Osteoblast (primary cell): ENCODE data around the gene B4GALNT3. TPM values are rescaled to one million over a fixed set of nuclear protein-coding genes. Genes with fewer than 3 reads are reported as not detected.

ENCODE experiments used
- DNase-seq: peaks from one replicate; pipeline ENCODE4 v3.0.0; 2011; ENCODE audit warnings: low spot score, mixed read lengths; ENCODE audit not compliant: insufficient read length; ENCODE audit errors: missing footprints
- H2AFZ ChIP-seq: 2 replicates; pipeline ENCODE4 v1.6.0; 2011; ENCODE audit warnings: mild to moderate bottlenecking, low read length
- H3K27ac ChIP-seq: 2 replicates; pipeline ENCODE4 v1.5.1; 2011; ENCODE audit warnings: mild to moderate bottlenecking, low read depth, low read length, moderate library complexity
- H3K27me3 ChIP-seq: 2 replicates; pipeline ENCODE4 v1.6.0; 2012; ENCODE audit warnings: mild to moderate bottlenecking, control low read depth, inconsistent platforms, low read length, moderate library complexity; ENCODE audit not compliant: insufficient read depth
- H3K36me3 ChIP-seq: 2 replicates; pipeline ENCODE4 v1.5.1; 2011; ENCODE audit warnings: mild to moderate bottlenecking, low read length, control low read depth, moderate library complexity; ENCODE audit not compliant: insufficient read depth
- H3K4me1 ChIP-seq: 2 replicates; pipeline ENCODE4 v1.5.1; 2011; ENCODE audit warnings: mild to moderate bottlenecking, low read length, control low read depth, moderate library complexity; ENCODE audit not compliant: insufficient read depth
- H3K4me2 ChIP-seq: 2 replicates; pipeline ENCODE4 v1.6.0; 2011; ENCODE audit warnings: mild to moderate bottlenecking, low read length; ENCODE audit not compliant: insufficient read depth
- H3K4me3 ChIP-seq: fragments of 200-600 bp; sonication (generic); 3 replicates; pipeline ENCODE4 v1.5.1; 2012; ENCODE audit warnings: mild to moderate bottlenecking, low read length, inconsistent platforms; ENCODE audit not compliant: insufficient read depth
- H3K79me2 ChIP-seq: 2 replicates; pipeline ENCODE4 v1.6.0; 2012; ENCODE audit warnings: mild to moderate bottlenecking, low read length, control low read depth, inconsistent platforms; ENCODE audit not compliant: insufficient read depth
- H3K9me3 ChIP-seq: 2 replicates; pipeline ENCODE4 v1.5.1; 2011; ENCODE audit warnings: low read depth, low read length, control low read depth
- H4K20me1 ChIP-seq: 2 replicates; pipeline ENCODE4 v1.6.0; 2012; ENCODE audit warnings: mild to moderate bottlenecking, low read length, control low read depth; ENCODE audit not compliant: insufficient read depth
- small RNA-seq: library from RNA; depleted of rRNA; stranded (forward); fragments of <200 nt; gene quantifications from one replicate; pipeline ENCODE3, GENCODE V24; 2012
- total RNA-seq: library from RNA; depleted of rRNA; stranded (reverse); fragments of >200 nt; gene quantifications from 2 replicates; pipeline ENCODE4 v1.2.3, GENCODE V29; 2012
- TF ChIP-seq, protein P1 (sequence below): IDR thresholded peaks from 2 replicates; pipeline ENCODE4 v1.5.1; 2011; ENCODE audit warnings: mild to moderate bottlenecking, low read depth, low read length, moderate library complexity; ENCODE audit errors: extremely low read depth

The B4GALNT3 gene
- total RNA-seq, 1 donor = 0.36 TPM

DNA sequence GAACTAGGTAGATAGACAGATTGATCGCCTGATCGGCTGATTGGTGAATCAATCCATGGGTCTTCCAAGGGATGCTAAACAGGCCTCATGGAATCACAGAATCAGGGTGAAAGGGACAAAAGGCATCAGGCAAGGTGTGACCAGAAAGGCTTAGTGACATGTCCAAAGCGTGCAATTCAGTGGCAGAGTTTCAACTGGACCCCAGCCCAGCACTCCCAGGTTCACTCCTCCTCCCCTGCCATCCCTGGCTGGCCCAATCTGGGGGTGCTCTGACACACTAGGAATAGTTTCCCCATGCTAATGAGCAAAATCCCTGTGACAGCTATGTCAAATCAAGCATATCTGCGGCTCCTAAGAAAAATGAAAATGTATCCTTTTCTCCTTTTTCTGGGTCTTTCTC lies 153.1 kb downstream of the B4GALNT3 start:
- Histone ChIP-seq H3K27ac (no peak overlapping the region), H3K4me2 (no peak overlapping the region), H3K27me3 (no peaks in the 10 kb centered on the region), H3K36me3 (no peaks in the 10 kb centered on the region), H3K79me2 (no peaks in the 10 kb centered on the region), H3K4me3 (no peak overlapping the region), H2AFZ (no peak overlapping the region), H3K4me1 (peaks cover 9% of the 10 kb centered on the region), H3K9me3 (no peaks in the 10 kb centered on the region), H4K20me1 (no peaks in the 10 kb centered on the region)
- TF ChIP-seq, protein P1, sequence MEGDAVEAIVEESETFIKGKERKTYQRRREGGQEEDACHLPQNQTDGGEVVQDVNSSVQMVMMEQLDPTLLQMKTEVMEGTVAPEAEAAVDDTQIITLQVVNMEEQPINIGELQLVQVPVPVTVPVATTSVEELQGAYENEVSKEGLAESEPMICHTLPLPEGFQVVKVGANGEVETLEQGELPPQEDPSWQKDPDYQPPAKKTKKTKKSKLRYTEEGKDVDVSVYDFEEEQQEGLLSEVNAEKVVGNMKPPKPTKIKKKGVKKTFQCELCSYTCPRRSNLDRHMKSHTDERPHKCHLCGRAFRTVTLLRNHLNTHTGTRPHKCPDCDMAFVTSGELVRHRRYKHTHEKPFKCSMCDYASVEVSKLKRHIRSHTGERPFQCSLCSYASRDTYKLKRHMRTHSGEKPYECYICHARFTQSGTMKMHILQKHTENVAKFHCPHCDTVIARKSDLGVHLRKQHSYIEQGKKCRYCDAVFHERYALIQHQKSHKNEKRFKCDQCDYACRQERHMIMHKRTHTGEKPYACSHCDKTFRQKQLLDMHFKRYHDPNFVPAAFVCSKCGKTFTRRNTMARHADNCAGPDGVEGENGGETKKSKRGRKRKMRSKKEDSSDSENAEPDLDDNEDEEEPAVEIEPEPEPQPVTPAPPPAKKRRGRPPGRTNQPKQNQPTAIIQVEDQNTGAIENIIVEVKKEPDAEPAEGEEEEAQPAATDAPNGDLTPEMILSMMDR = no peak
- no peak for DNase-seq

Small RNA genes within 50 kb of the gene (small RNA-seq; reads per million reads assigned to genes)
- gene RNU7-103P = not detected

Other genes with a start within 250 kb of the B4GALNT3 start
- gene SLC6A12, start 245.8 kb upstream of the B4GALNT3 start, total RNA-seq = not detected in 2 replicates
- not detected in 2 replicates for gene SLC6A13, start 197.1 kb upstream of the B4GALNT3 start, total RNA-seq
- 62.8 and 75.3 TPM in 2 replicates for gene KDM5A, start 70.6 kb upstream of the B4GALNT3 start, total RNA-seq
- gene CCDC77, start 58.3 kb upstream of the B4GALNT3 start, total RNA-seq = 9.0 and 10.6 TPM in 2 replicates
- 2.9 and 5.8 TPM in 2 replicates for gene NINJ2, start 203.5 kb downstream of the B4GALNT3 start, total RNA-seq